ENCODE results near the gene WFIKKN2.
"Not testable (repeated sequence)": the region's sequence is repeated elsewhere in the genome, so short reads cannot be mapped to it uniquely, and the experiment has no call there.

The WFIKKN2 gene

GRCh38 chr17:50853781-50854180 is 18.4 kb downstream of the WFIKKN2 start:
- no peak for DNase-seq (ENCODE audit: low read depth)

GRCh38 chr17:50855708-50856330 is 20.4 kb downstream of the WFIKKN2 start:
- DNase-seq (ENCODE audit: low read depth), result no peak

- no peak for DNase-seq (ENCODE audit: low read depth)
Observed at GRCh38 chr17:50856431-50856830, 21.0 kb downstream of the WFIKKN2 start.

DNA sequence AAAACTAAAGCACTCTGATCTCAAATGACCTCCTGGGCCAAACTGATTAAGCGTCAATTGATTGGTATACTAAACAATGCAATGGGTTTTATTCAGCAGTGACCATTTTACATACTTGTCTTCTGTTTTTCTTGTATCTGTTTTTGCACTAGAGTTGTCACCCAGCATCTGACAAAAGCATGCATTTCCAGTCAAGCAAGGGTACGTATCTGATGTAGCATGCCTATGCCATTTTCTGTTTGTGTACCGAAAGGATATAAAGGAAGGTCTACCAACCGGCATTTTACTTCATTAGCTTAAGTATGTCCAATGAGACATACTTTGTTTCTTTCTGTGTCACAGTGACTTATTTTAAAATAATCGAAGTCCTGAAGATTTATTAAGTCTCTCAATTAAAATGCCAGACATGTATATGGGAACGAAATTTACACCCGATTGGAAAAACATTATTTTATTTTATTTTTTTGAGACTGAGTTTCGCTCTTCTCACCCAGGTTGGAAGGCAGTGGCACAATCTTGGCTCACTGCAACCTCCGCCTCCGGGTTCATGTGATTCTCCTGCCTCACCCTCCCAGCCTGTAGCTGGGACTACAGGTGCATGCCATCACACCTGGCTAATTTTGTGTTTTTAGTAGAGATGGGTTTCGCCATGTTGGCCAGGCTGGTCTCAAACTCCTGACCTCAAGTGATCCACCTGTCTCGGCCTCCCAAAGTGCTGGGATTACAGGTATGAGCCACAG is 23.3 kb downstream of the WFIKKN2 start:
- no peak for DNase-seq (ENCODE audit: low read depth)

GRCh38 chr17:50859727-50860126 is 24.3 kb downstream of the WFIKKN2 start:
- DNase-seq (ENCODE audit: low read depth), result not testable (repeated sequence)

DNA sequence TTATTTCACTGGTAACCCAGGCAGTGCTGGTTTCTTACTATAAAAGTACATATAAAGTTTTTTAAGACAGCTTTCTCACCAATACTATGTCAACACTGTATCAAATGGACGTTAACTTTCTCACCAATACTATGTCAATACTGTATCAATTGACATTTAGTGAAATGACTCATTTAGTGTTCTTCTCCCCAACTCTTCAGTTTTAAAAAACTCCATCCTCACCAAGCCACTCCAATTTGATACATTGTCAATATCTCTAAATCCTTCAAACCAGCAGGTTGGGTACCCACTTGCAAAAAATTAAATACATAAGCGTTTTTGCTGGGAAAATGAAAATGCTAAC is 25.9 kb downstream of the WFIKKN2 start:
- no peak for DNase-seq (ENCODE audit: low read depth)

GRCh38 chr17:50861822-50862528 is 26.6 kb downstream of the WFIKKN2 start:
- peak; percentile 42 for DNase-seq (ENCODE audit: low read depth)

DNA sequence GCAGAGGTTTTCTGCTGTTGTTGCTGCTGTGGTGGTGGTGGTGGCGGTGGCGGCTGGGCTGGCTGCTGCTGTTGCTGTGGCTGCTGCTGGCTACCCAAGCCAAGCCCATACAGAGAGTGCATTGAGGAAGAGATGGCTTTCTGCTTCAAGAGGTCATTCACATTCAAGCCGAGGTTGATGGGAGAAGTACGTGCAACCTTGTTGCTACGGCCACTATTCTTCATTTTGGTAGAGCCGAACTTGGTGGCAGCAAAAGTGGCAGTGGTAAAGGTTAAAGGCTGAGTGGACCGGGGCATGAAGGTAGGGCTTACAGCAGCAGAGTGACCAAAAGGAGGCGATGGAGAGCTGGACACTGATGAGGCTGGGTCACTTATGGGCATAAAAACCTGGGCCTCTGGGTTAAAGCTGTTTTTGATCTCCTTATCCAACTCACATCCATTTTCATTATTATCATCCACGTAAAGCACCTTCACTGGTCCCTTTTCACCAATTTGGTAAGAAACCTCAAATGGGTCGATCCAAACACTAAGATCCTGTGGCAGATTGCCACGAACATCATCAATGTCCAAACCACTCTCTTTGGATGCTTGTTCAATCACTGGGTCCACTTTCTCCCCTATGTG is 27.9 kb downstream of the WFIKKN2 start:
- DNase-seq (ENCODE audit: low read depth), result peak; percentile 47

- no peak for DNase-seq (ENCODE audit: low read depth)
Observed at GRCh38 chr17:50863931-50864330, 28.5 kb downstream of the WFIKKN2 start.

DNA sequence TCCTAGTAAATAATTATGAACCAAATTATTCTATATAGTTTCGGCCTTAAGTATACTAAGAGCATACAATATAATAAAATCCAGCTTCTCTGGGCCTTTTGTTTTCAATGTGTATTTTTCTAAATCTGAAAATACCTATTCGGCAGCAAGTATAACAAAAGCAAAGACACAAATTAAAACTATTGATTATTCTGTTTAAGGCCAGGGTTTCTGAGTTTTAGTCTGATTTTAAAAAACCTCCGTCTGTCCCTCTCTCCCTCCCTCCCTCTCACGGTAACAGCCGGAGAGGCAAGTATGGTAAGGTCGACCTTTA is 29.3 kb downstream of the WFIKKN2 start:
- DNase-seq (ENCODE audit: low read depth), result no peak

- DNase-seq (ENCODE audit: low read depth), result peak; percentile 50
Observed at GRCh38 chr17:50865060-50865867, 29.9 kb downstream of the WFIKKN2 start.

DNA sequence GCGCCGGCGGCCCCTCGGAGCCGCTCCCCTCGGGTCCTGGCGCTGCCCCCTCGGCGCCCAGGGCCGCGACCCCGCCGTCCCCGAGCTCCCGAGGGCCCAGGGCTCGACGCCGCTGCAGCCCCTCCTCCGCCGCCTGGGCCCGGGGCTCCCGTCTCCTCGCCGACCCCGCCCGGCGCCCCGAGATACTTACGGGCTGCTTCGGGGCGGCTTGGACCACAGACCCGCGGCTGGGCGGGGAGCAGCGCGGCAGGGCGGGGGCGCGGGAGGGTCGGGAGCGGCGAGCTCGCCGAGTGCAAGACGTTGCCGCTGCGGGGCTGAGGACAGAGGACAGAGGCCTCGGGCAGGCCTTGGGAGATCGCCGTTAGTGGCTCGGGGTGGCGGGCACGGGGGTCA is 30.5 kb downstream of the WFIKKN2 start:
- no peak for DNase-seq (ENCODE audit: low read depth)

DNA sequence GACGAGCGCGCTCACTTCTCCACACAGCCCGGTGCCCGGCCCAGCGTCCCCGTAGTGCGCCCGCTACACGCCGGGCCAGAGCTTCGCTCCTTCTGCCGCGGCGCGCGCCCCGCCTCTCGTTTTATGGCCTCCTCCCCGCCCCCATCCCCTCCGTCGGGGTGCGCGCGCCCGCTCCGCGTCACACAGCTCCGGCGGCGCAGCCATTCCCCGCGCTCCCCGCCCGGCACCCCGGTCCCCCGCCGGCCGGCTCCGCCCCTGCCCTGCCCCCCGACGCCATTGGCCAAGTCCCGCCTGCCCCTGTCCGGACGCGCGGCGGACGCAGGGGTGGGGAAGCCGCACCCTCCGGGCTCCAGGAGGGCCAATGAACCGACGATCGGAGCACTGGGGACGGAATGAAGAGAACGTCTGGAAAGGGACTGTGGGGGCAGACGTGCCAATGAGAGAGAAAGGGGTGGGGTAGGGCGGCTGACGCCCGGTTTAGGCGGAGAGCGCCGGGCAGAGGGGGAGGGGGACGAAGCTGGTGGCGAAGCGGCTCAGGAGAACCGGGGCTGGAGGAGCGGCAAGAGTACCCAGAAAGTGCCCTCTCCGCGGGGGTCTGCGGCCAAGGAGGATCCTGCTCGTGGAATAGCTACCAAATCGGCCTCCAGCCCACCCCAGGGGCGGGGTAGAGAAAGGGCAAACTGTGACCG is 31.0 kb downstream of the WFIKKN2 start, which contains the start of gene TOB1:
TOB1 (minus strand) TSS at position 94 of the 689 bp plus-strand sequence. CDS start 2,337 bp downstream, outside the sequence.
- DNase-seq (ENCODE audit: low read depth), result peak; percentile 92

- no peak for DNase-seq (ENCODE audit: low read depth)
Observed at GRCh38 chr17:50866950-50867362, 31.6 kb downstream of the WFIKKN2 start.

DNA sequence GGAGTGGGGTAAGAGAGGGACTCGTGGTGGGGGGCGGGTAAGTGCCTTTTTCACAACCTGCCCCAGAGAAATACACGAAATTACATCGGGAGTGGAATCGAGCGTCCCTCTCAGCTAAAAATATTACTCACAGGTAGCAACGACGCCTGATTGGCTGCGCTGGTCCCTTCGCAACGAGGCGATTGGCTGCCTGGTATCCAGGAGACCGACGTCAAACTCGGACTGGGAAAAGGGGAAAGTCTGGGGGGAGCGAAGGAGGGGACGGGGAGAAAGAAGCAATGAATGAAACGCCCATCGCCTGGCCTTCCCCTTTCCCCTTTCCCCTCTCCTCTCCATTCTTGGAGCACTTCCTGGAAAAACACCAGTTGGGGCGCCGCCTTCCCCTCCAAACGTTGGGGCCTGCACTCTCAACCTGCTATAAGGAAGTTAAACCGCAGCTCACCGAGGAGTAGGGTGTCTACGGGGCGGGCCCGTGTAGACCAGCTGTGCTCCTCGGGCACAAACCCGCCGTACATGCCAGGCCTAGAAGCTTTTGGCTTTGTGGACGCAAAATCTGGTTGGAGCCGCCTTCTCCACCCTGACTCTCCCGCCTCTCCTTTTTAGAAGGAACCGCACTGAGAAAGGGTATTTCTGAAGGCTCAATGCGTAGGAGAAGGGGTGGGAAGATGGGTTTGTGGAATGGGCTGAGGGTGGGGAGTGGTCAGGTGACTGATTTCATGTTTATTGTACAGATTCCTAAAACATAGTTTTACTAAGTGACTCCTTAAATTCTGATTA is 32.2 kb downstream of the WFIKKN2 start:
- DNase-seq (ENCODE audit: low read depth), result peak; percentile 94

DNA sequence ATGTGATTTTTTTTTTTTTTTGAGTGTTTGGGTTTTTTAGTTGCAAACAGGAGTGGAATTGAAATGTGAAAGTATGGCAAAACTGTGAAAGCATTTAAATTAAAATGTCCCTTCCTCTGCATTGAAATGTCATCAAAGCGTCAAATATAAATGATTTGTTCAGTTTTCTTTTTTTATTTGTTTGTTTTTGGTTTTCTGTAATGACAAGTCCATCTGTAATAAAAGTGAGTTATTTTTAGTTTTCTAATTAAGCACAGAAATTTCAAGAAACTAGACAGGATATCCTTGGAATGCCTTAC is 32.7 kb downstream of the WFIKKN2 start:
- DNase-seq (ENCODE audit: low read depth), result no peak

GRCh38 chr17:50868602-50869001 is 33.2 kb downstream of the WFIKKN2 start:
- DNase-seq (ENCODE audit: low read depth), result no peak

GRCh38 chr17:50871364-50871763 is 36.0 kb downstream of the WFIKKN2 start:
- no peak for DNase-seq (ENCODE audit: low read depth)

- no peak for DNase-seq (ENCODE audit: low read depth)
Observed at GRCh38 chr17:50871898-50872297, 36.5 kb downstream of the WFIKKN2 start.

DNA sequence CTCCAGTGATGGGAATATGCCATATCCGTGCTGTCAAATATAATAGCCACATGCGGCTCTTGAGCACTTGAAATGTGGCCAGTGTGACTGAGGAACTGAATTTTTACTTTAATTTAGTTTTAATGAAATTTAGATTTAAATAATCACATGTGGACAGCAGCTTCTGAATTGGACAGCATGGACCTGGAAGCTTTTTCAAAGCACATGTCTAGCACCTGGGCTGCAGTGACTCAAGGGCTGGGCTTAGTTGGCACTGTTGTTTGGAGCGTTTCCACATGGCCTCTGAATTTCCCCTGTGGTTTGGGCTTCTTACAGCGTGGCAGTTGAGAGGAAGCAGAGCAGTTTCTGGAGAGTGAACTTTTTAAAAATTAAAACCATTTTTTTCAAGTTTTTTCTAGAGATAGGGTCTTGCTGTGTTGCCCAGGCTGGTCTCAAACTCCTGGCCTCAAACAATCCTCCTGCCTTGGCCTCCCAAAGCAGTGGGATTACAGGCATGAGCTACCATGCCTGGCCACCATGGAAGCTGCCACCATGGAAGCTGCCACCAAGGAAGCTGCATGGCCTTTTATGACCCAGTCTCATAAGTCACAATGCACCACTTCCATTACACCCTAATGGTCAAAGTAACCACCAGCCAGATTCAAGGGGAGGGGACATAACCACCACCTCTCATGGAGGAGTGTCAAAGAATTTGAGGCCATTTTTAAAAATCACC is 37.5 kb downstream of the WFIKKN2 start:
- DNase-seq (ENCODE audit: low read depth), result peak; percentile 73

All from amniotic epithelial cell (primary cell).